K562 (cell line): Measurements from ENCODE around the gene SH3BP2.

Source experiments
- CREB1 ChIP-seq, 2 experiments: sonication (generic) in 1 of 2; formaldehyde crosslinking in 1 of 2; IDR thresholded peaks; 2 replicates each; pipeline versions ENCODE4 v1.6.1 to v1.8.0; 2012 to 2022; ENCODE audit warnings: inconsistent platforms in 1 of 2, mild to moderate bottlenecking in 1 of 2, missing genetic modification reagents in 1 of 2, moderate library complexity in 1 of 2
- CTCF ChIP-seq, 3 experiments: IDR thresholded peaks in 2 of 3; conservative IDR thresholded peaks in 1 of 3; 2 replicates each; pipeline ENCODE4 v1.5.1; 2011 to 2012; ENCODE audit warnings: low read length in 3 of 3, mild to moderate bottlenecking in 3 of 3, control low read depth in 2 of 3, improper control_type of control experiment in 1 of 3, inconsistent platforms in 1 of 3, low read depth in 1 of 3, mixed read lengths in 1 of 3, moderate library complexity in 1 of 3; ENCODE audit not compliant: insufficient read depth in 2 of 3
- ILF3 ChIP-seq: fragments of 450-650 bp; IDR thresholded peaks from 2 replicates; pipeline ENCODE4 v1.6.1; 2018; ENCODE audit warnings: antibody characterized with exemption, mild to moderate bottlenecking, moderate library complexity, borderline replicate concordance
- MAFK ChIP-seq: IDR thresholded peaks from 2 replicates; pipeline ENCODE4 v1.6.1; 2011; ENCODE audit warnings: low read length, improper control_type of control experiment

- no peak for TF ChIP-seq MAFK
- TF ChIP-seq CREB1 (IDR thresholded peaks at IDR 0.05) = no peak
- TF ChIP-seq CREB1 (CRISPR knock-in tag; IDR thresholded peaks at IDR 0.05) = no peak
- no peak for TF ChIP-seq ILF3
- TF ChIP-seq CTCF (IDR thresholded peaks at IDR 0.05 in 2 of 3, conservative IDR thresholded peaks at IDR 0.05 in 1 of 3; ENCODE audit: insufficient read depth in 2 of 3, low read depth in 1 of 3, low read length in 3 of 3) = no peak
Measured at GRCh38 chr4:2817137-2817536, 24.3 kb downstream of the SH3BP2 start.
